Activated T-cell treated with anti-CD3 and anti-CD28 coated beads for 24 hours (primary cell): ENCODE data around the gene AKR1D1.

Experiments used
- DNase-seq: peaks from one replicate; pipeline ENCODE4 v3.0.0-alpha.2; 2020; ENCODE audit warnings: low read depth

AKR1D1 gene

DNA sequence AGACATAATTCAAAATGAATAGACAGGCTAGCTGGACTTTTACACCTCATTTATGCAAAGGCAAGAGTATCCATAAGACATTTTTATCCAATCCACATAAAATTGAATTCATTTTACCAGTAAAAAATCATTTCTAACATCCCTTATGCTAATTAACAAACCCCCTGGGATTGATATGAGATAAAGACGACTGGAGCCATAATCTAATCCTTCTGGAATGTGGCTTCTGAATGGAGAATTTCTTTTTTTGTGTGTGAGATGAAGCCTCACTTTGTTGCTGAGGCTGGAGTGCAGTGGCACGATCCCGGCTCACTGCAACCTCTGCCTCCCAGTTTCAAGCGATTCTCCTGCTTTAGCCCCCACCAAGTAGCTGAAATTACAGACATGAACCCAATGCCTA, 90.4 kb downstream of the AKR1D1 start:
- no peak for DNase-seq

- DNase-seq, result no peak
Observed at GRCh38 chr7:138167222-138167621, 91.0 kb downstream of the AKR1D1 start.

DNA sequence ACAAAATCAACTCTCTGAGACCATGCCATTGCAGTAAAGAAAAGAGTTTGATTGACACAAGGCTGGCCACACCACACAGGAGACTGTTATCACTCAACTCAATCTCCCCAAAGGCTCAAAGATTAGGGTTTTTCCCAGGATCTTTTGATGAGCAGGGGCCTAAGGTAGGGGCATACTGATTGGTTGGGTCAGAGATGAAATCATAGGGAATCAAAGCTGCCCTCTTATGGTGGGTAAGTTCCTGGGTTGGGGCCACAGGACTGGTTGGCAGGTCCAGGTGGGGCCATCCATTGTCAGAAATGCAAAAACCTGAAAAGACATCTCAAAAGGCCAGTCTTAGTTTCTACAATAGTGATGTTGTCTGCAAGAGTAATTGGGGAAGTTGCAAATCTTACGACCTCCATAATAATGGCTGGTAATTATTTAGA, 91.6 kb downstream of the AKR1D1 start:
- DNase-seq, result no peak
